ENCODE measurements around the gene LRRC2. TPM values are rescaled to one million over a fixed set of nuclear protein-coding genes. Genes with fewer than 3 reads are reported as not detected.

LRRC2 gene
- total RNA-seq, 1 experiment from 2014 or later = 2.6 TPM

DNA sequence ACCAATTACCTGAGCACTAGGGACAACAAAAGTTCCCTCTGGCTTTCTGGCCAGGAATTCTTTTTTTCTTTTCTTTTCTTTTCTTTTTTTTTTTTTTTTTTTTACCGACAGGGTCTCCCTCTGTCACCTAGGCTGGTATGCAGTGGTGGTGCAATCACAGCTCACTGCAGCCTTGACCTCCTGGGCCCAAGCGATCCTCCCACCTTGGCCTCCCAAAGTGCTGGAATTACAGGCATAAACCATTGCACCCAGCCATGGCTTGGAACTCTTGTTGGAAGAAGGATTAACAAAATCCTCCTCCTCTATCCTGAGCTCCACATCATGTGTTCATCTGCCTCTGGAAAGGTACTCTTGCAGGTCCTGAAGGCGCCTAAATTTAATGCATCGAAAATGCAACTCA, 98.5 kb downstream of the LRRC2 start:
- no peak overlapping the region for H4K5ac ChIP-seq (ENCODE audit: insufficient read length, low read depth, low read length)
- H3K27ac ChIP-seq (ENCODE audit: insufficient read length, low read depth, low read length) = no peak overlapping the region
- H2BK12ac ChIP-seq (ENCODE audit: insufficient read length, low read depth, low read length) = no peak overlapping the region
- H2BK15ac ChIP-seq (ENCODE audit: low read depth, low read length) = no peak overlapping the region
- no peak overlapping the region for H3K14ac ChIP-seq (ENCODE audit: insufficient read depth, low read length)
- H3K79me2 ChIP-seq (ENCODE audit: insufficient read depth, low read length) = no peaks in the 10 kb centered on the region
- Mint-ChIP-seq H3K27ac (no peak overlapping the region; a peak in 1 of 7 replicates), H3K9me3 (no peaks in the 10 kb centered on the region), H3K36me3 (ENCODE audit: insufficient read depth in 1 of 3, low read depth in 3 of 3) (no peaks in the 10 kb centered on the region), H3K4me3 (no peak overlapping the region), H3K4me1 (peaks cover 0 to 4% of the 10 kb centered on the region in 2 experiments; a peak in 2 of 4 replicates), H3K27me3 (ENCODE audit: low read depth) (peaks cover 16% of the 10 kb centered on the region)
- no peak overlapping the region for H3K4ac ChIP-seq (ENCODE audit: low read depth, low read length)
- no peaks in the 10 kb centered on the region for H4K20me1 ChIP-seq (ENCODE audit: control insufficient read depth, insufficient read depth, insufficient read length)
- no peak overlapping the region for H4K91ac ChIP-seq (ENCODE audit: insufficient read length, low read depth, low read length)
- H2BK20ac ChIP-seq (ENCODE audit: low read depth, low read length, poor library complexity, severe bottlenecking) = no peak overlapping the region
- no CpG with 5 or more reads among the region's 4 CpGs for WGBS (ENCODE audit: extremely low coverage, insufficient read length, low lambda C conversion rate)
- H4K8ac ChIP-seq (replicated peaks; ENCODE audit: insufficient read length, low read depth, low read length) = no peak overlapping the region
- no peaks in the 10 kb centered on the region for H3K79me1 ChIP-seq (ENCODE audit: insufficient read depth, low read depth, low read length, poor library complexity, severe bottlenecking)
- no peak overlapping the region for H2BK120ac ChIP-seq (ENCODE audit: low read depth, low read length, poor library complexity, severe bottlenecking)
- no peak overlapping the region for H3K23ac ChIP-seq (ENCODE audit: insufficient read length, low read depth, low read length)
- TF ChIP-seq, protein P1, sequence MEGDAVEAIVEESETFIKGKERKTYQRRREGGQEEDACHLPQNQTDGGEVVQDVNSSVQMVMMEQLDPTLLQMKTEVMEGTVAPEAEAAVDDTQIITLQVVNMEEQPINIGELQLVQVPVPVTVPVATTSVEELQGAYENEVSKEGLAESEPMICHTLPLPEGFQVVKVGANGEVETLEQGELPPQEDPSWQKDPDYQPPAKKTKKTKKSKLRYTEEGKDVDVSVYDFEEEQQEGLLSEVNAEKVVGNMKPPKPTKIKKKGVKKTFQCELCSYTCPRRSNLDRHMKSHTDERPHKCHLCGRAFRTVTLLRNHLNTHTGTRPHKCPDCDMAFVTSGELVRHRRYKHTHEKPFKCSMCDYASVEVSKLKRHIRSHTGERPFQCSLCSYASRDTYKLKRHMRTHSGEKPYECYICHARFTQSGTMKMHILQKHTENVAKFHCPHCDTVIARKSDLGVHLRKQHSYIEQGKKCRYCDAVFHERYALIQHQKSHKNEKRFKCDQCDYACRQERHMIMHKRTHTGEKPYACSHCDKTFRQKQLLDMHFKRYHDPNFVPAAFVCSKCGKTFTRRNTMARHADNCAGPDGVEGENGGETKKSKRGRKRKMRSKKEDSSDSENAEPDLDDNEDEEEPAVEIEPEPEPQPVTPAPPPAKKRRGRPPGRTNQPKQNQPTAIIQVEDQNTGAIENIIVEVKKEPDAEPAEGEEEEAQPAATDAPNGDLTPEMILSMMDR (conservative IDR thresholded peaks at IDR 0.05) = no peak
- H3K18ac ChIP-seq (ENCODE audit: insufficient read length, low read depth, low read length) = no peak overlapping the region
- H3K56ac ChIP-seq (ENCODE audit: insufficient read length, low read depth, low read length) = no peak overlapping the region
- no peaks in the 10 kb centered on the region; the same call in 1 of the 2 replicates for H3K27me3 ChIP-seq (ENCODE audit: insufficient read depth, low read length)
- no peak overlapping the region for H2AK5ac ChIP-seq (ENCODE audit: insufficient read length, low read length)
- H3K4me1 ChIP-seq (ENCODE audit: insufficient read depth, low read length) = no peaks in the 10 kb centered on the region
- no peak overlapping the region for H2AFZ ChIP-seq (ENCODE audit: low read length)
- H2BK5ac ChIP-seq (ENCODE audit: insufficient read length, low read length) = no peak overlapping the region
- peak; percentile 0 for DNase-seq
- H3T11ph ChIP-seq (ENCODE audit: low read length) = no peak overlapping the region
- H3K4me2 ChIP-seq (ENCODE audit: insufficient read depth, insufficient read length, low read length) = no peak overlapping the region
- no peak overlapping the region for H3K9ac ChIP-seq (ENCODE audit: extremely low read depth, insufficient read length, low read length)
- H3K9me3 ChIP-seq (ENCODE audit: control insufficient read depth, low read depth, low read length) = no peaks in the 10 kb centered on the region
- no peaks in the 10 kb centered on the region for H3K23me2 ChIP-seq (ENCODE audit: insufficient read length, low read depth, low read length, poor library complexity, severe bottlenecking)
